Upper lobe of left lung (tissue), 6 donors: ENCODE data around the gene CDYL. TPM values are rescaled to one million over a fixed set of nuclear protein-coding genes. Genes with fewer than 3 reads are reported as not detected.

Experiments
- ATAC-seq, 2 donors: fragments of 200-7000 bp; cut with Tn5 transposase; one replicate each; pipeline ENCODE4 v1.9.1; 2022; ENCODE audit warnings: mild to moderate bottlenecking in 2 of 2, moderate library complexity in 2 of 2; ENCODE audit not compliant: low FRiP score in 2 of 2
- DNase-seq, 2 donors: peaks; one replicate each; pipeline ENCODE4 v3.0.0-alpha.2; 2019 to 2020
- H3K27ac ChIP-seq, 4 donors: fragments of 200-600 bp; sonication (generic); one replicate each; pipeline ENCODE4 v1.5.1; 2016 to 2019
- H3K27me3 ChIP-seq, 4 donors: fragments of 200-600 bp; sonication (generic); one replicate each; pipeline ENCODE4 v1.5.1; 2017 to 2019
- H3K36me3 ChIP-seq, 4 donors: fragments of 200-600 bp; sonication (generic); one replicate each; pipeline ENCODE4 v1.5.1; 2016 to 2019
- H3K4me1 ChIP-seq, 4 donors: fragments of 200-600 bp; sonication (generic); one replicate each; pipeline ENCODE4 v1.5.1; 2018 to 2019
- H3K4me3 ChIP-seq, 4 donors: fragments of 200-600 bp; sonication (generic); one replicate each; pipeline ENCODE4 v1.5.1; 2017 to 2019; ENCODE audit warnings: mild to moderate bottlenecking in 2 of 4, moderate library complexity in 1 of 4
- H3K9me3 ChIP-seq, 4 donors: fragments of 200-600 bp; sonication (generic); one replicate each; pipeline ENCODE4 v1.5.1; 2018 to 2019
- CTCF ChIP-seq, 6 experiments: fragments of 450-650 bp in 4 of 6; fragments of 200-600 bp in 2 of 6; sonication (generic) in 2 of 6; IDR thresholded peaks; one replicate each; pipeline ENCODE4 v1.5.1; 2016 to 2019; ENCODE audit warnings: antibody characterized with exemption in 6 of 6
- EP300 ChIP-seq, 4 donors: sonication (generic); formaldehyde crosslinking; IDR thresholded peaks; one replicate each; pipeline ENCODE4 v1.5.1; 2017; ENCODE audit warnings: antibody characterized with exemption in 4 of 4, control low read depth in 2 of 4
- POLR2A ChIP-seq, 4 donors: fragments of 450-650 bp; IDR thresholded peaks; one replicate each; pipeline ENCODE4 v1.5.1; 2016 to 2017; ENCODE audit warnings: antibody characterized with exemption in 4 of 4, mild to moderate bottlenecking in 2 of 4
- POLR2AphosphoS5 ChIP-seq, 2 donors: sonication (generic); formaldehyde crosslinking; IDR thresholded peaks; one replicate each; pipeline ENCODE4 v1.5.1; 2017; ENCODE audit warnings: antibody characterized with exemption in 2 of 2
- WGBS, 2 donors: methylation state at CpG; one replicate each; pipeline ENCODE4 v1.1.5; 2017 to 2018; 5-methylcytosine and 5-hydroxymethylcytosine counted together
- total RNA-seq, 6 donors: library from RNA; depleted of rRNA in 4 of 6; stranded (reverse); fragments of >200 nt in 4 of 6; gene quantifications; one replicate each; pipeline versions ENCODE4 v1.1.0 to v1.2.1, GENCODE V29; 2016 to 2021
- donor health status: DM: no; HTN: no; CAD: no; lungs with moderate emphysema.
- donor health status: DM: no; HTN: yes; CAD: no; lungs with severe emphysema.

The CDYL gene
- total RNA-seq, 6 donors from 2014 or later, result 17.6 to 48.9 (median 32.9) TPM

GRCh38 chr6:4788953-4789584, 12.9 kb downstream of the CDYL start:
- Histone ChIP-seq H3K27me3 (no peaks in the 10 kb centered on the region), H3K36me3 (no peaks in the 10 kb centered on the region), H3K4me1 (peaks cover 0 to 35% (median 9%) of the 10 kb centered on the region in 4 donors), H3K27ac (no peak overlapping the region), H3K4me3 (no peak overlapping the region), H3K9me3 (no peaks in the 10 kb centered on the region)
- DNase-seq (peak in 1 of 2 donors; percentile 35), ATAC-seq (peak in 1 of 2 donors; percentile 52)
- TF ChIP-seq EP300 (IDR thresholded peaks at IDR 0.05), result no peak
- TF ChIP-seq POLR2AphosphoS5 (IDR thresholded peaks at IDR 0.05), result no peak
- TF ChIP-seq CTCF (IDR thresholded peaks at IDR 0.05), result no peak
- TF ChIP-seq POLR2A (IDR thresholded peaks at IDR 0.05), result no peak
- 85% methylated on average over 11 to 16 of the region's 16 CpGs for WGBS, 2 donors

GRCh38 chr6:4790158-4790899, 14.1 kb downstream of the CDYL start:
- H3K4me3 ChIP-seq, result no peak overlapping the region
- WGBS, 2 donors, result 71 to 75% methylated on average over 5 of the region's 5 CpGs
- DNase-seq (no peak), ATAC-seq (no peak)
- no peaks in the 10 kb centered on the region for H3K27me3 ChIP-seq
- peaks cover 7 to 36% (median 13%) of the 10 kb centered on the region in 4 donors for H3K4me1 ChIP-seq
- H3K9me3 ChIP-seq, result no peaks in the 10 kb centered on the region
- H3K36me3 ChIP-seq, result no peaks in the 10 kb centered on the region
- H3K27ac ChIP-seq, result no peak overlapping the region
- no peak for TF ChIP-seq POLR2A (IDR thresholded peaks at IDR 0.05)
- TF ChIP-seq POLR2AphosphoS5 (IDR thresholded peaks at IDR 0.05), result no peak
- no peak for TF ChIP-seq CTCF (IDR thresholded peaks at IDR 0.05)
- no peak for TF ChIP-seq EP300 (IDR thresholded peaks at IDR 0.05)

- H3K27ac ChIP-seq, result no peak overlapping the region
- H3K27me3 ChIP-seq, result no peaks in the 10 kb centered on the region
- peaks cover 0 to 2% (median 0%) of the 10 kb centered on the region in 4 donors for H3K9me3 ChIP-seq
- DNase-seq (no peak), ATAC-seq (no peak)
- TF ChIP-seq POLR2AphosphoS5 (IDR thresholded peaks at IDR 0.05), result no peak
- TF ChIP-seq POLR2A (IDR thresholded peaks at IDR 0.05), result no peak
- TF ChIP-seq EP300 (IDR thresholded peaks at IDR 0.05), result no peak
- no peak for TF ChIP-seq CTCF (IDR thresholded peaks at IDR 0.05)
- peaks cover 7 to 26% (median 11%) of the 10 kb centered on the region in 4 donors for H3K4me1 ChIP-seq
- no peaks in the 10 kb centered on the region for H3K36me3 ChIP-seq
- H3K4me3 ChIP-seq, result no peak overlapping the region
- WGBS, 2 donors, result 53 to 59% methylated on average over 15 of the region's 15 CpGs
Observed at GRCh38 chr6:4794140-4794707, 18.0 kb downstream of the CDYL start.

GRCh38 chr6:4797587-4797986, 21.4 kb downstream of the CDYL start:
- 82 to 86% methylated on average over 2 of the region's 2 CpGs for WGBS, 2 donors
- H3K4me3 ChIP-seq, result no peak overlapping the region
- DNase-seq (no peak), ATAC-seq (no peak)
- H3K27ac ChIP-seq, result no peak overlapping the region
- no peaks in the 10 kb centered on the region for H3K36me3 ChIP-seq
- peaks cover 7 to 21% (median 10%) of the 10 kb centered on the region in 4 donors for H3K4me1 ChIP-seq
- H3K27me3 ChIP-seq, result no peaks in the 10 kb centered on the region
- peaks cover 0 to 10% (median 4%) of the 10 kb centered on the region in 4 donors for H3K9me3 ChIP-seq
- TF ChIP-seq POLR2AphosphoS5 (IDR thresholded peaks at IDR 0.05) (no peak), EP300 (IDR thresholded peaks at IDR 0.05) (no peak), POLR2A (IDR thresholded peaks at IDR 0.05) (no peak), CTCF (IDR thresholded peaks at IDR 0.05) (no peak)
